ENCODE data around the gene PDE4D.
"Not testable (repeated sequence)": the region's sequence is repeated elsewhere in the genome, so short reads cannot be mapped to it uniquely, and the experiment has no call there.

The PDE4D gene

GRCh38 chr5:58974601-58975000, 918.9 kb downstream of the PDE4D start:
- DNase-seq: no peak

DNA sequence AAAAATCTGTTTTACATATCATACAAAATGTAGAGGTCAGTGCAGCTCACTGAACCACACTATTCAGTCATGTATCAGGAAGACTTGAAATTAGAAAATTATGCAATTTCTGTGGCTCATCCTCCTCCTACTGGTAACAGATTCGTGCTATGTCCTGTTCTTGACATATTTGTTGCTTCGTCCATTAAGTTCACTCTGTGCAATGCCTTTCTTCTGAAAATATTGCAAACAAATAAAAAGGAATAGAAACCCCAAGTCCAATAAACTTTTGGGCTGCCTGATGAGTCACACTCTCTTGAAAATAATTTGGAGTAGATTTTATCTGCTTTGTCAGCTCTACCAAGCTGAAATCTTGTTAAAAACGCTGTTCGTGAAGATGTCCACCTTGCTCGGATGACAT, 919.4 kb downstream of the PDE4D start:
- DNase-seq: no peak

DNA sequence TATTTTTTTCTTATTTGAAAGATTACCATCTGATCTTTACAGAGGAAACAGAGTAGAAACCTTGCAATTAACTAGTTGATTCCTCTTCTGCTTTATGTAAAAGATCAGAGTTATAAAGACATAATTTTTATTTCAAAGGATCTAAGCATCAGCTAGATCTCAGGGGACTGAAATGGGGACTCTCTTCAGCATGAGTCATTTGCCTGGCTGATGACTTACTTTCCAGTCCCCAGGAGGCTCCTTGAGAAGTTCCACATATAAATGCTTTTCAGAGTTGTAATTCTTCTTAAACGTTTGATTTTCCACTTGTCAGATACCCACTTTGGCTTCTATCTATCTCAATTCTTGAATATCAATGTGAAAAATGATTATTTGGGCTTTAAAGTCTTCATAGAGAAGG, 921.2 kb downstream of the PDE4D start:
- no peak for DNase-seq

- DNase-seq: no peak
Observed at GRCh38 chr5:58970766-58971165, 922.8 kb downstream of the PDE4D start.

GRCh38 chr5:58969795-58970194, 923.7 kb downstream of the PDE4D start:
- no peak for DNase-seq

DNA sequence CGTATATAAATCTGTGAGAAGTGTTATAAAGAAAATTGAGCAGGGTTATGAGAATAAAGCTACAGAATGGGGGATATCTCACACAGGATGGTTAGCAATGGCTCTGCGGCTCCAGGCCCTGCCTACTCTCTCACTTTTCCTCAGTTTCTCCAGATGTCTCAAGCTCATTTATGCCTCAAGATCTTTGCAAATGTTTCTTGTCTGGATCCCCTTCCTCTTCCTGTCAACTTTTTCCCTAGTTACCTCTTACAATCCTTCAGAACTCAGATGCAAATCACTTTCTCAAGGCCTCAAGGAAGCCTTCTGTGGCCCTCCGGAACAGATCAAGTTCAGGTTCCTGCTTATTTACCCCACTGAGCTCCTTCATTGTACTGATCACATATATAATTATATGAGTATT, 924.3 kb downstream of the PDE4D start:
- no peak for DNase-seq

- no peak for DNase-seq
Observed at GRCh38 chr5:58968350-58968749, 925.2 kb downstream of the PDE4D start.

DNA sequence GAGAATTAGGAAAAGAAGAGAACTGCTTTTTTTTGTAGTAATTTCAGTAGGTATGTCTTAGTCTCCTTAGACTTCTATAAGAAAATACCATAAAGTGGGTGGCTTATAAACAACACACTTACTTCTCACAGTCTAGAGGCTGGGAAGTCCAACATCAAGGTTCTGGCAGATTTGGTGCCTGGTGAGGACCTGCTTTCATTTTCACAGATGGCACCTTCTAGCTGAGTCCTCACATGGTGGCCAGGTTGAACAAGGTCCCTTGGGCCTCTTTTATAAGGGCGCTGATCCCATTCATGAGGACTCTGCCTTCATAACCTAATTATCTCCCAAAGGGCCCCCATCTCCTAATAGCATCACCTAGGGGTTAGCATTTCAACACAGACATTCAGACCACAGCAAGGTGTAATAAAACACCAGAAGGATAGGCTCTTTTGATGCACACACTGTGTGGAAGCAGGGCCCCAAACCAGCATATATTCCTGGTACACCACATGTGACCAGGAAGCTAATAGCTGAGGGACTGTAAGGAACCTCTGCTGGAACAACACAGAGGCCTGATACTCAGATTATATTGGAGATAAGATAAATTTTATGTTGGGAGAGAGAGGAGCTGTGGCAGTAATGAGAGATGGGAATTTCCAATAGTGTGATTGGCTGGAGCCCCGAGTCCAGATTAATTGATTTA, 925.8 kb downstream of the PDE4D start:
- no peak for DNase-seq

- DNase-seq: no peak
Observed at GRCh38 chr5:58965677-58966414, 927.7 kb downstream of the PDE4D start.

DNA sequence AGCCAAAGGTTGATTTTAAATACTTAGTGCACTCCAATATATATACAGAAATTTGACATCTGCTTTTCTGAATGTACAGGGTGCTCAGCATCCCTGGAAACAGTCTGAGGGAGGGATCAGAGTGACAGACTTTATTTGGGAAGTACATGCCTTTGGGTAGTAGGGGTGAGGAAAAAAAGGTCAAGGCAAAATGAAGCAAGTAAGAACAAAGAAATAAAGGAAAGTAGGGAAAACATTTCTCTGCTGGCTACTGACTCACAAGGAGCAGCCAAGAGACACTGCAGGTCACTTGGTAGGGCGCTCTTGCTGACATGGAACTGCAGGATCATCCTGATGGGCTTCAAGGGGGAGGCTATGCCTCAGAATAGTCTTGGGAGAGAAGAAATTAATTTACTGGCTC, 929.7 kb downstream of the PDE4D start:
- DNase-seq: no peak

- DNase-seq: no peak
Observed at GRCh38 chr5:58963361-58963760, 930.2 kb downstream of the PDE4D start.

GRCh38 chr5:58961631-58962280, 931.8 kb downstream of the PDE4D start:
- DNase-seq: no peak

DNA sequence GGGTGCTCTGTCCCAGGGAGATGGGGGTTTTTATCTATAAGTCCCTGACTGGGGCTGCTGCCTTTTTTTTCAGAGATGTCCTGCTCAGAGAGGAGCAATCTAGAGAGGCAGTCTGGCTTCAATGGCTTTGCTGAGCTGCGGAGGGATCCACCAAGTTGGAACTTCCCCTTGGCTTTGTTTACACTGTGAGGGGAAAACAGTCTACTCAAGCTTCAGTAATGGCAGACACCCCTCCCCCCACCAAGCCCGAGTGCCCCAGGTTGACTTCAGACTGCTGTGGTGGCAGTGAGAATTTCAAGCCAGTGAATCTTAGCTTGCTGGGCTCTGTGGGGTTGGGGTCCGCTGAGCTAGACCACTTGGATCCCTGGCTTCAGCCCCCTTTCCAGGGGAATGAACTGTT, 934.8 kb downstream of the PDE4D start:
- no peak for DNase-seq

DNA sequence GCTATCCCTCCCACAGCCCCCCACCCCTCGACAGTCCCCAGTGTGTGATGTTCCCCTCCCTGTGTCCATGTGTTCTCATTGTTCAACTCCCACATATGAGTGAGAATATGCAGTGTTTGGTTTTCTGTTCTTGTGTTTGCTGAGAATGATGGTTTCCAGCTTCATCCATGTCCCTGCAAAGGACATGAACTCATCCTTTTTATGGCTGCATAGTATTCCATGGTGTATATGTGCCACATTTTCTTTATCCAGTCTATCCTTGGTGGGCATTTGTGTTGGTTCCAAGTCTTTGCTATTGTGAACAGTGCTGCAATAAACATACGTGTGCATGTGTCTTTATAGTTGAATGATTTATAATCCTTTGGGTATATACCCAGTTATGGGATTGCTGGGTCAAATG, 940.3 kb downstream of the PDE4D start:
- not testable (repeated sequence) for DNase-seq

GRCh38 chr5:58950224-58950623, 943.3 kb downstream of the PDE4D start:
- no peak for DNase-seq

- no peak for DNase-seq
Observed at GRCh38 chr5:58946230-58946629, 947.3 kb downstream of the PDE4D start.

DNA sequence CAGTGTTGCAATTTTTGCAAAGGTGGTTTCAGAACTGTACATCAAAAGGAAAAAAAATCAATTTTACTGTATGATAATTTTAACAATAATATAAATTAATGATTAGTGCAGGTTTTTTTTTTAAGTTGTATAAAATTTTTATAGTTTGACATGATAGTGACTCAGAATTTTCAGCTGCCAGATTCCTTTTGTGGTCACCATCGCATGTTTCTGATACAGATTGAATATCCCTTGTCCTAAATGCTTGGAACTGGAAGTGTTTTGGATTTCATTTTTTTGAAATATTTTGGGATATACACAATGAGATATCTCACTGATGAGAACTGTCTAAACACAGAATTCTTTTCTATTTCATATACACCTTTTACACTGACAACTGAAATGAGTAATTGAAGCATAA, 949.3 kb downstream of the PDE4D start:
- no peak for DNase-seq

DNA sequence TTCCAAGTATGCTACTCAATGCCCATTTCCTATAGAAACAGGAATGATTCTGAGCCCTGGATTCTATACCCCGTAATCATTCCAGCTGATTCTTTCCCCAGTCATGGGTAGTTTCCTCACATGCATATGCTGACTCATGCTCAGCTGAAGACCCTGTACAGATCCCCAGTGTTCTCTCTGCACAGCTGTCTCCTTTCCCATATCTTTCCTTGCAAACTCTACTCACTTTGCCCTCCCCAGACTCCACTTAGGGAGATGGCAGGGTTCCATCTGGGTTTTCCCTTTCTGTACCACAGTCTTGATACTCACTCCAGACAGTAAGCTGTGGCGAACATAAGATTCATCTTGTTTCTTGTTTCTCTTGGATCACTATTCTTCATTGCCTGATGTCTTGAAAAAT, 953.1 kb downstream of the PDE4D start:
- no peak for DNase-seq

DNA sequence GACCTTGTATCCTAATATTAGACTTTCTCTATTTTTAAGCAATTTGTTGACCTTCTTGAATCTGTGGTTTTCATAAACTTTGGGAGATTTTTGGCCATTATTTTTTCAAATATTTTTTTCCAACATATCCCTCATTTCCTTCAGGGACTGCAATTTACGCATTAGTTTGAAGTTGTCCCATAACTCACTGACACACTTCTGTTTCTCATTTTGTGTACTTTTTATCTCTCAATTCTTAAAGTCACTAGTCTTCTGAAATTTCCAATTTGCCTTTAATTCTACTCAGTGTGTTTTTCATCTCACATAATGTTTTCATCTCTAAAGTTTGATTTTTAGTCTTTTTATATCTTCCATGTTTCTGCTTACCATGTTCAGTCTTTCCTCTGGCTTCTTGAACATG, 953.9 kb downstream of the PDE4D start:
- no peak for DNase-seq

DNA sequence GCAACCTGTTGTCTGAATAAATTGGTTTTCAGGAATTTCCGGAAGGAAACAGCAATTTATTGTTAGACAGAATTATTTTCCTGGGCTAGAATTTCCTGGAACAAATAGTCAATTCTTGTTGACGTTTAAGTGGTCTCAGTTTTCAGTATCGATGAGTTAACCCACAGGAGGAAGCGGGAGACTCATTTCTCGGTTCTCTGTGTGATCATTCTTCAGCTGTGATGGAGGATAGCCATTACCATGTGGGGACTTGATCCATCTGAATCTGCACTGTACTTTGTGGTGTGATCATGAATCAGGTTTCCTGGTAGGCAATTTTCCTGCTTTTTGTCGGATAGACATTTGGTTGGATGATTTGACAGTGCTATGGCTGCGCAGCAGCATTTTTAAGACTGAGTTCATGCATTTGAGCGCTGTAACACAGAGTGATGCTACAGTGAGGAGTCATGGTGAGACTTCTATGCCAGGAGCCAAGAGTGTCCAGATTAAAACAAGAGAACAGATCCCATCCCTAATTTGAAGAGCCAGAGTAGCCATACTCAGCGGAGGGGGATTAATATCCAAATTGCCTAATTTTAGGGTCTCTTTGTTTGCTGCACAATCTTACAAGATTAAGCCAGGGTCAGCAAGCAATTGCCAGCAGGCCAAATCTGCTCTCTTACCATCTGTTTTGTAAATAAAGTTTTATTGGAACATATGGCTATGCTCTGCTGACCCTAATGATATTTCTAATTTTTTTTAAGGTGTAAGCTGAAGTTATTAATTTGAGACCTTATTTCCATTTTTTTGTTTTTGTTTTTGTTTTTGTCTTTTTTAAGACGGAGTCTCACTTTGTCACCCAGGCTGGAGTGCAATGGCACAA, 954.7 kb downstream of the PDE4D start:
- DNase-seq: no peak

- no peak for DNase-seq
Observed at GRCh38 chr5:58937031-58937681, 956.4 kb downstream of the PDE4D start.

- DNase-seq: no peak
Observed at GRCh38 chr5:58934629-58935097, 958.9 kb downstream of the PDE4D start.

Data from DMS79 (cell line).